Suppressor macrophage (primary cell): Measurements from ENCODE around the gene SCAMP4.

ENCODE experiments used
- DNase-seq, 4 experiments: peaks; one replicate each; pipeline ENCODE4 v3.0.0-alpha.2; 2020 to 2022

SCAMP4 gene

GRCh38 chr19:1942078-1942933 lies 37.1 kb downstream of the SCAMP4 start:
- DNase-seq = peak; percentile 58 to 80 (median 72)

GRCh38 chr19:1942934-1943555 lies 37.8 kb downstream of the SCAMP4 start:
- peak in 3 of 4 experiments; percentile 26 to 41 (median 35) for DNase-seq

- no peak for DNase-seq
These were observed 38.5 kb downstream of the SCAMP4 start for GRCh38 chr19:1943661-1944087.

- DNase-seq = peak; percentile 51 to 80 (median 75)
These were observed 39.1 kb downstream of the SCAMP4 start for GRCh38 chr19:1944088-1944915.

GRCh38 chr19:1944916-1945561 lies 39.8 kb downstream of the SCAMP4 start:
- DNase-seq = no peak

GRCh38 chr19:1945899-1946298 lies 40.7 kb downstream of the SCAMP4 start:
- DNase-seq = peak; percentile 27 to 65 (median 36)

GRCh38 chr19:1947651-1948209 lies 42.5 kb downstream of the SCAMP4 start:
- DNase-seq = peak; percentile 22 to 77 (median 38)

GRCh38 chr19:1949304-1950101 lies 44.3 kb downstream of the SCAMP4 start:
- DNase-seq = no peak

GRCh38 chr19:1950640-1951039 lies 45.4 kb downstream of the SCAMP4 start:
- DNase-seq = no peak

GRCh38 chr19:1952635-1953034 lies 47.4 kb downstream of the SCAMP4 start:
- DNase-seq = no peak

- no peak for DNase-seq
These were observed 47.8 kb downstream of the SCAMP4 start for GRCh38 chr19:1953037-1953436.

GRCh38 chr19:1953441-1954094 lies 48.4 kb downstream of the SCAMP4 start:
- DNase-seq = no peak

- no peak for DNase-seq
These were observed 49.3 kb downstream of the SCAMP4 start for GRCh38 chr19:1954532-1954933.

- no peak for DNase-seq
These were observed 50.2 kb downstream of the SCAMP4 start for GRCh38 chr19:1955171-1956121.

GRCh38 chr19:1956122-1956494 lies 50.9 kb downstream of the SCAMP4 start:
- DNase-seq = no peak

GRCh38 chr19:1956868-1957492 lies 51.8 kb downstream of the SCAMP4 start:
- DNase-seq = no peak

- no peak for DNase-seq
These were observed 52.5 kb downstream of the SCAMP4 start for GRCh38 chr19:1957562-1958248.

- DNase-seq = no peak
These were observed 54.9 kb downstream of the SCAMP4 start for GRCh38 chr19:1959928-1960589.
